ENCODE results near the gene SLC1A3. TPM values are rescaled to one million over a fixed set of nuclear protein-coding genes. Genes with fewer than 3 reads are reported as not detected.

Gene SLC1A3
- total and polyA plus RNA-seq, 4 donors, result 0.61 to 23.5 (median 16.1) TPM

GRCh38 chr5:36607114-36607571 is 737 bp downstream of the SLC1A3 start:
- peak; percentile 65 for ATAC-seq (ENCODE audit: low FRiP score)
- intact Hi-C loops (cut with DNase I), result no loop called here
- 2% methylated on average over 11 of the region's 11 CpGs for WGBS, 2 donors

DNA sequence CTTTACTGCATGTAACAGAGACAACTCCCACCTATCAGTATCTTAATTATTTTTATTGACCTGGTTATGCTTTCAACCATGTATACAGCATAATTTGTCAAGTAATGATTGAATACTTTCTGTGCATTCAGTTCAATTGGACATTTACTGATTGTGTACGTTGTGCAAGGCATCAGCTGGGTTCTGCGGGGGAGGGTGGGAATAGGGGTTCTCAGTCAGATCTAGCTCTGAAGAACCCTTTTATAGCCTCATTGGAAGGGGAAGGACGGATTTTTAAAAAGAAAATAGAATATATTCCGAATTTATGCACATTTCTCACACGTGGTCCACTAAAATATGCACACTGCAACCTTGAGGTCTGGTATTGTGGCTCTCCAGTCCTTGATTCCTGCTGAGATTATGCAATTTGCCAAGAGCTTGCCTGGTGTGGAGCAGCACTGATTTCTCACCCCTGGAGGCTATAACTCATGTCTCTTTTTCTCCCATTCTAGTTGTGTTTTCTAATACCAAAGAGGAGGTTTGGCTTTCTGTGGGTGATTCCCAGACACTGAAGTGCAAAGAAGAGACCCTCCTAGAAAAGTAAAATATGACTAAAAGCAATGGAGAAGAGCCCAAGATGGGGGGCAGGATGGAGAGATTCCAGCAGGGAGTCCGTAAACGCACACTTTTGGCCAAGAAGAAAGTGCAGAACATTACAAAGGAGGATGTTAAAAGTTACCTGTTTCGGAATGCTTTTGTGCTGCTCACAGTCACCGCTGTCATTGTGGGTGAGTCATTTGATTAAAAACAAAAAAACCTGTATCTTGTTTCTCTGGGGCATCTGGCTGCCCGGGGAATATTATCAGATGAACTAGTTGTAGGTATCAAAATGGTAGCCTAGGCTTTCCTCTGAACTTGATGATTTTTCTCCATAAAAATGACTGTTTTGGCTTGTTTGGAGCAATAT is 1.7 kb downstream of the SLC1A3 start:
- no peak for ATAC-seq (ENCODE audit: low FRiP score)
- no peak for DNase-seq
- H3K36me3 ChIP-seq (ENCODE audit: control insufficient read depth in 1 of 2, insufficient read depth in 2 of 2, low read length in 1 of 2), result no peaks in the 10 kb centered on the region

More at GRCh38 chr5:36607114-36607571, 737 bp downstream of the SLC1A3 start:
- no peaks in the 10 kb centered on the region for H3K9me3 ChIP-seq (ENCODE audit: control insufficient read depth, low read length)
- peak overlapping the region; percentile 52 to 57 for H3K4me3 ChIP-seq (ENCODE audit: low read length in 2 of 2)
- H3K27me3 ChIP-seq (ENCODE audit: control insufficient read depth in 1 of 2, insufficient read depth in 2 of 2, low read length in 1 of 2), result no peaks in the 10 kb centered on the region
- no peaks in the 10 kb centered on the region for H3K36me3 ChIP-seq (ENCODE audit: control insufficient read depth in 1 of 2, insufficient read depth in 2 of 2, low read length in 1 of 2)
- DNase-seq, result no peak
- no peak overlapping the region for H3K27ac ChIP-seq (ENCODE audit: low read depth in 1 of 2, low read length in 2 of 2)
- no peaks in the 10 kb centered on the region for H3K4me1 ChIP-seq (ENCODE audit: control insufficient read depth in 1 of 2, insufficient read depth in 2 of 2, low read length in 2 of 2)

GRCh38 chr5:36610621-36611020 is 4.2 kb downstream of the SLC1A3 start:
- no peak for ATAC-seq (ENCODE audit: low FRiP score)
- Histone ChIP-seq H3K4me3 (ENCODE audit: low read length in 2 of 2) (no peak overlapping the region), H3K4me1 (ENCODE audit: control insufficient read depth in 1 of 2, insufficient read depth in 2 of 2, low read length in 2 of 2) (no peaks in the 10 kb centered on the region), H3K36me3 (ENCODE audit: control insufficient read depth in 1 of 2, insufficient read depth in 2 of 2, low read length in 1 of 2) (no peaks in the 10 kb centered on the region), H3K27ac (ENCODE audit: low read depth in 1 of 2, low read length in 2 of 2) (no peak overlapping the region), H3K9me3 (ENCODE audit: control insufficient read depth, low read length) (no peaks in the 10 kb centered on the region), H3K27me3 (ENCODE audit: control insufficient read depth in 1 of 2, insufficient read depth in 2 of 2, low read length in 1 of 2) (no peaks in the 10 kb centered on the region)
- intact Hi-C loops (cut with DNase I), result no loop called here
- 66 to 79% methylated on average over 1 of the region's 1 CpG for WGBS, 2 donors
- DNase-seq, result no peak

More for the DNA sequence above, 1.7 kb downstream of the SLC1A3 start:
- Histone ChIP-seq H3K27ac (ENCODE audit: low read depth in 1 of 2, low read length in 2 of 2) (no peak overlapping the region), H3K9me3 (ENCODE audit: control insufficient read depth, low read length) (no peaks in the 10 kb centered on the region), H3K4me1 (ENCODE audit: control insufficient read depth in 1 of 2, insufficient read depth in 2 of 2, low read length in 2 of 2) (no peaks in the 10 kb centered on the region), H3K4me3 (ENCODE audit: low read length in 2 of 2) (no peak overlapping the region), H3K27me3 (ENCODE audit: control insufficient read depth in 1 of 2, insufficient read depth in 2 of 2, low read length in 1 of 2) (no peaks in the 10 kb centered on the region)
- intact Hi-C loops (cut with DNase I), result no loop called here
- 73 to 74% methylated on average over 10 of the region's 10 CpGs for WGBS, 2 donors

DNA sequence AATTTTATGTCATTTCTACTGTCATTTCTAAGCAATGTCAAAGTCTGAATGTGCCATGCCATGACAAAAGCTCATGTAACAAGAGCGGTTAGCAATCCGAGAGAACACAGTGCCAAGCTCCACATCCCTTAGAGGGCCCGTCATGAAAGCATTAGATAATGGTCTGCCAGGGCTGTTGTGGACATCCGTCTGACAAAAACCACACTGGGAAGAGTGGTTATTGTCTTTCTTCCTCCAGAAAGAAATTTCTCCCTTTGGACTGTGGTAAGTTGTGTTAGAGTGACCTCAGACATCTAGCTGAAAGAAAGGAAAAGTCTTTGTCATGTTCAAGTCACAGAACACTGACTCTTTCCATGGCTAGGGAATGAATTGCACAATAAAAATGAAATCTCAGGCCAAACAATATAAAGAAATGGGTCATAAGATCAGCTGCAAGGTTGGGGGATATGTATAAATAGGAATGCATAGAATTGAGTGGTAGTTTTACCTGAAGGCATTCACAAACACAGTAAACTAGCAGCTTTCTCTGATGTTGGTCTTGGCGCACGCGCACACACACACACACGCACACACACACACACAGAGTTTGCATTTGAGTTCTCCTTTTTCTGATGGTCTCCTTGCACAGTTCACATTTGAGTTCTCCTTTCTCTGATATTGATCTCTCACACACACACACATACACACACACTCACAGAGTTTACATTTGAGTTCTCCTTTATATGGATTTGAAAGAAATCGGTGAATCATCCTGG is 5.3 kb downstream of the SLC1A3 start:
- DNase-seq (peak in 1 of 2 donors; percentile 55), ATAC-seq (ENCODE audit: low FRiP score) (no peak)
- Histone ChIP-seq H3K4me3 (ENCODE audit: low read length in 2 of 2) (no peak overlapping the region), H3K9me3 (ENCODE audit: control insufficient read depth, low read length) (no peaks in the 10 kb centered on the region), H3K36me3 (ENCODE audit: control insufficient read depth in 1 of 2, insufficient read depth in 2 of 2, low read length in 1 of 2) (no peaks in the 10 kb centered on the region), H3K4me1 (ENCODE audit: control insufficient read depth in 1 of 2, insufficient read depth in 2 of 2, low read length in 2 of 2) (no peaks in the 10 kb centered on the region), H3K27ac (ENCODE audit: low read depth in 1 of 2, low read length in 2 of 2) (no peak overlapping the region), H3K27me3 (ENCODE audit: control insufficient read depth in 1 of 2, insufficient read depth in 2 of 2, low read length in 1 of 2) (no peaks in the 10 kb centered on the region)
- intact Hi-C loops (cut with DNase I), result no loop called here
- 80 to 82% methylated on average over 9 of the region's 9 CpGs for WGBS, 2 donors

- no peak for ATAC-seq (ENCODE audit: low FRiP score)
- intact Hi-C loops (cut with DNase I), result no loop called here
- H3K9me3 ChIP-seq (ENCODE audit: control insufficient read depth, low read length), result no peaks in the 10 kb centered on the region
- H3K27ac ChIP-seq (ENCODE audit: low read depth in 1 of 2, low read length in 2 of 2), result no peak overlapping the region
- no peaks in the 10 kb centered on the region for H3K4me1 ChIP-seq (ENCODE audit: control insufficient read depth in 1 of 2, insufficient read depth in 2 of 2, low read length in 2 of 2)
- no peaks in the 10 kb centered on the region for H3K27me3 ChIP-seq (ENCODE audit: control insufficient read depth in 1 of 2, insufficient read depth in 2 of 2, low read length in 1 of 2)
- DNase-seq, result no peak
- no peaks in the 10 kb centered on the region for H3K36me3 ChIP-seq (ENCODE audit: control insufficient read depth in 1 of 2, insufficient read depth in 2 of 2, low read length in 1 of 2)
- WGBS, 2 donors, result 89 to 96% methylated on average over 8 of the region's 8 CpGs
- H3K4me3 ChIP-seq (ENCODE audit: low read length in 2 of 2), result no peak overlapping the region
These were observed 6.8 kb downstream of the SLC1A3 start for GRCh38 chr5:36613241-36613640.

DNA sequence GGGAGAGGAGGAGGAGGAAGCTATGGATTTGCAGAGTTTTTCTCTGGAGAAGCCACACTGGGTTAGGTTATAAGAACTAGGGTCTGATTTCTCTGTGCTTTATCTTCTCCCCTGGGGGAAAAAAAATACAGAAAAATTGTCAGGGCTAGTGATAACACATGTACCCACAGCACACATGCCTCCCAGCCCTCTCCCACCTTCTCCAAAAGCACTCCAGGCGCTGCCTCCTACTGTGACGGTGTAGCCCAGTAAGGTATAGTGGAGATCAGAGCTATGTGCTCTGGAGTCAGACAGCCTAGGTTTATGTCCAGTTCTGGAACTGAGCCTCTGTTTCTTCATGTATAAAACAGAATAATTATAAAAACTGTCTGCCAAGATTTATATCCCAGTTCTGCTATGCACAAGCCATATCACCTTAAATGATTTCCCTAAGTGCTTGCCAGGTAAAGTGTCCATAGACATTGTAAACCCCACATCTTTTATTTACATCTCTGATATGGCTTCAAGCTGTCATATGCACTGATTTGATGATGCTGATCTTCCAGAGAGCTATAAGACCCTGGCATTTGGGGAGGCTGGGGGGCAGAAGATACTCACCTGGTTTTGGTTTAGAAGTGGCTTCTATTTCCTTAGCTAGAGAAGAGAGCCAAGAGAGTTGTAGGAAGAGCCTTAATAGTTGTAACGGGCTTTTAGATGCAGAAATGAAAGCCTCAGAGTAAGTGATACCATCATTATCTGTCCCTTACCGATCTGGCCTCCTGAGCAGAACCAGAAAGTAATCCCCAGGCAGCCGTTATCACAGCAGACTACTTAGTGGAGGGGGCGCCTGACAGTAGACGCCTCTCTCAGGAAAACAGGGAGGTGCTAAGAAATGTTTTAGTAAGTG is 7.6 kb downstream of the SLC1A3 start:
- H3K27ac ChIP-seq (ENCODE audit: low read depth in 1 of 2, low read length in 2 of 2), result no peak overlapping the region
- no peak for DNase-seq
- 79% methylated on average over 7 of the region's 7 CpGs for WGBS, 2 donors
- H3K36me3 ChIP-seq (ENCODE audit: control insufficient read depth in 1 of 2, insufficient read depth in 2 of 2, low read length in 1 of 2), result no peaks in the 10 kb centered on the region
- intact Hi-C loops (cut with DNase I), result no loop called here
- H3K9me3 ChIP-seq (ENCODE audit: control insufficient read depth, low read length), result no peaks in the 10 kb centered on the region
- no peaks in the 10 kb centered on the region for H3K27me3 ChIP-seq (ENCODE audit: control insufficient read depth in 1 of 2, insufficient read depth in 2 of 2, low read length in 1 of 2)
- ATAC-seq (ENCODE audit: low FRiP score), result no peak
- no peaks in the 10 kb centered on the region for H3K4me1 ChIP-seq (ENCODE audit: control insufficient read depth in 1 of 2, insufficient read depth in 2 of 2, low read length in 2 of 2)
- H3K4me3 ChIP-seq (ENCODE audit: low read length in 2 of 2), result no peak overlapping the region

DNA sequence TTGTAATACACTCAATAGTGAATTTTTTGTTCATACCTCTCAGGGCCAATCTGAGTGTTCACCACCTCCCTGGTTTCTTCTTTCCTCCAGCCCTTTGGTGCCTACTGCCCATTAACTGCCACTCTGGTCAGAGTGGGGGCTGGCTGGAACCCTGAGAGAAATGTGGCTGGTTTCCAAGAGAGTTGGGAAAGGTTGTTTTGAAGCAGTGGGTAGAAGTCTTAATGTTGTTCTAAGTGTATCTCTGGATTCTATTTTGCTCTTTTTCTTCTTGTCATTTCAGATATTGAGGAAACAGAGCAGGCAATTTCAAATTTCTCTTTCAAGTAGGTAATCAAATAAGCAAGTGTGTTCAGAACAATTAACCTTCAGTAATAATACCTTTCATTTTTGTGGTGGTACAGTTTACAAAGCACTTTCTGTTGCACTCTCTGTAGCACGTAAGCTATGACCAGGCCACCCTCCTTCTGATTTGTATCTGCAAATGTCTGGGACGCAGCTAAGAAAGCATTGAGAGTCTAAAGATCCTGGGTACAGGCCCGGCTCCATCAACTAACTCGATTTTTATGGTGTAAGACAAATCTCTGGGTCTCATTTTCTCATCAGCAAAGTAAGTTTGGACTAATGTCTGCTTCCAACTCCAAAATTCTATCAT is 8.4 kb downstream of the SLC1A3 start:
- WGBS, 2 donors, result 68 to 81% methylated on average over 4 of the region's 4 CpGs
- DNase-seq, result no peak
- H3K9me3 ChIP-seq (ENCODE audit: control insufficient read depth, low read length), result no peaks in the 10 kb centered on the region
- H3K27ac ChIP-seq (ENCODE audit: low read depth in 1 of 2, low read length in 2 of 2), result no peak overlapping the region
- intact Hi-C loops (cut with DNase I), result no loop called here
- no peaks in the 10 kb centered on the region for H3K36me3 ChIP-seq (ENCODE audit: control insufficient read depth in 1 of 2, insufficient read depth in 2 of 2, low read length in 1 of 2)
- ATAC-seq (ENCODE audit: low FRiP score), result no peak
- H3K4me1 ChIP-seq (ENCODE audit: control insufficient read depth in 1 of 2, insufficient read depth in 2 of 2, low read length in 2 of 2), result no peaks in the 10 kb centered on the region
- H3K4me3 ChIP-seq (ENCODE audit: low read length in 2 of 2), result no peak overlapping the region
- H3K27me3 ChIP-seq (ENCODE audit: control insufficient read depth in 1 of 2, insufficient read depth in 2 of 2, low read length in 1 of 2), result no peaks in the 10 kb centered on the region
